Fibroblast of peridontal ligament (primary cell): Measurements from ENCODE around the gene FOXN1.

Experiments
- DNase-seq: peaks from one replicate; pipeline ENCODE4 v3.0.0-alpha.2; 2010; ENCODE audit errors: extremely low read depth

Gene FOXN1

GRCh38 chr17:28478712-28479615 is 27.2 kb upstream of the FOXN1 start:
- DNase-seq = peak; percentile 32

GRCh38 chr17:28480278-28480677 is 25.9 kb upstream of the FOXN1 start:
- no peak for DNase-seq

DNA sequence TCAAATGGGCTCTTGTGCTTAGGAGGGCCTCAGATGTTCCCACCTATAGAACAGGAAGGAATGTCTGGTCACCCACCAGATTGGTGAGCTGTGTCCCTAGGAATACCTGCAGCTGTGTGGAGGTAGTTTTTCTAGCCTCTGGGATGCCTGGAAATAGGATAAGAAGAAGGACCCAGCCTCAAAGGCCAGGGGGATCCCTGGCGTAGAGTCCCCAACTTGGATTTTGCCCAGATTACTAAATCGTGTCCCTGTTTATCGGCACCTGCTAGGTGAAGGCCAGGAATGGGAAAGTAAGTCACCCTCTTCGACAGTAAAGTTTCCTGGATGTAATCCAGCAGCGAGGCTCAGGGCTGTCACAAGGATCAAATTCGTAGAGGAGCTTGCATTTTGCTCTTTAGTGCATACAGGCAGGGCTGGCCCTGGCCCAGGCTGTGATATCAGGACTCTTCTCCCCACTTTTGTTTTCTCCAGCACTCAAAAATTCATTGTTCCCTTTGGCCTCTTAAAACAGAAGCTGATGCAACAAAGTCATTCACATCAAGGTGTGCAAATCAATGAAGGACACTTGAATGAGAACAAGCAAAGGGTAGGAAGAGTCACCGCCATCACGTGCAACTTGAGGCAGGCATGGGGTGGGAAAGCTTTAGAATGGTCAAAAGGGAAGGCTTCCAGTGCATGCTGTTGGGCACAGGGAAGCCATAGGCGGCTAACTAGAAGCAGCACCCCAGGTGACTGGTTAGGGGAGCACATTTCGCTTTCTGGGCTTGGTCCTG is 25.2 kb upstream of the FOXN1 start:
- no peak for DNase-seq

- no peak for DNase-seq
These were observed 23.5 kb upstream of the FOXN1 start for GRCh38 chr17:28482551-28483199.

DNA sequence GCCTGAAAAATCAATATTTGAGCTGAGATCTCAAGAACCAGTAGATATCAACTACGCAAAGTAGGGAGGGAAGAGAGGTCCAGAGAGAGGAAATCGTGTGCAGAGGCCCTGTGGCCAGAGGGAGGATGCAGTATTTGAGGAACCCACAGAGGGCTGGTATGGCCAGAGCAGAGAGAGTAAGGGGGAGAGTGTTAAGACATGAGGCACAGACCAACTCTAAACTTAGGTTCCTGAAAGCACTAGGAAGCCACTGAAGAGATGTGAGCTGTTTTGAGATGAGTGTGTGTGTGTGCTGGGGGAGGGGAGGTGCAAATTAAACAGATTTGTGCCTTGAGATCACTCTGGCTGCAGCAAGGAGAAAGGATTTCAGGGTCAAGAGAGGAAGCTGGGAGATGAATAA is 21.9 kb upstream of the FOXN1 start:
- DNase-seq = no peak

GRCh38 chr17:28485049-28485448 is 21.1 kb upstream of the FOXN1 start:
- no peak for DNase-seq

- DNase-seq = no peak
These were observed 18.1 kb upstream of the FOXN1 start for GRCh38 chr17:28487881-28488532.

DNA sequence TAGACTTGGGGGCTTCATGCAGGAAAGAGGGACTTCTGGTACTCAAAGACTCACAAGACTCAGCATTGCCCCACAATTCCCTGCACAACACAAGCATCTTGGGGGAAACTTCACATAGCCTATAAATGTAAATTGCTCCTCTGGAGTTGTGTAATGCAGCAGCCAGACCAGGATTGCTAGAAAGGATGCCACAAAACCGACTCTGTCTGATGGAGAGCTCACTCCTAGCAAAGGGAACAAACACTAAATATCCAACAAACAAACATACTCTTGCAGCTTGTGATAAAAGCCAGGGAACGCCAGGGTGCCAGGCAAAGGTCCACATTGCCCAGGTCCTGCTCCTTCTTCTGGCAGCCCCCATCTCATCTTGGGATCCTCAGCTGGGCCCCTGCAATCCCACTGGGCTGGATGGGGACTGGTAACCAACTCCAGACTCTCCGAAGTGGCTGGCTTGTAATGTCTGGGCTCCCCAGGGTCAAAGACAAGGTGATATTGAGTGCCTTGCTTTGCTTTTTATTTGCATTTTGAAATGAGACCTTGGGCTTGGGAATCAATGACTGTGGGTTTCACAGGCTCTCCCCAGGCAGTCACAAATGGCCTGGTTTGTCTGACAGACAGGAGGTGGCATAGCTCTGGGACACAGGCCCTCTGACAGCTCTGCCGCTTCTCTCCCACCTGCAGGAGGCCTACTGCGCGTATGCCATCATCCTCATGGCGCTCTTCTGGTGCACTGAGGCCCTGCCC is 17.4 kb upstream of the FOXN1 start:
- no peak for DNase-seq

GRCh38 chr17:28491286-28491685 is 14.9 kb upstream of the FOXN1 start:
- DNase-seq = no peak

- DNase-seq = no peak
These were observed 14.3 kb upstream of the FOXN1 start for GRCh38 chr17:28491860-28492259.

- peak; percentile 17 for DNase-seq
These were observed 13.5 kb upstream of the FOXN1 start for GRCh38 chr17:28492352-28493310.

GRCh38 chr17:28493460-28493859 is 12.7 kb upstream of the FOXN1 start:
- DNase-seq = peak; percentile 7

- DNase-seq = peak; percentile 56
These were observed 11.5 kb upstream of the FOXN1 start for GRCh38 chr17:28494445-28495188.

DNA sequence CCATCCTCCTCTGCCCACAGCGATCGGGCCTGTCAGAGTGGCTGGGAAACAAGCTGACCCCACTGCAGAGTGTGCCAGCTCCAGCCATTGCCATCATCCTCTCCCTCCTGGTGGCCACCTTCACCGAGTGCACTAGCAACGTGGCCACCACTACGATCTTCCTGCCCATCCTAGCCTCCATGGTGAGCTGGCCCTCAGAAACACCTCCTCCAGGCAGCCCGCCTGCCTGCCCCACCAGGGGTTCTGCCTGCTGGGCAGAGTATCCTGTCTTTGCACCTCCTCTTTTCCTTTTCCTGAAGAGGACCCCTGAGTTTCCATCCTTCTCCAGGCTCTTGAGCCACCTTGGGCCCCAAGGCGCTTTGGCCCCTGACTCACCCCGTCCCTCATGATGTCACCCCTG is 10.5 kb upstream of the FOXN1 start:
- DNase-seq = no peak

- no peak for DNase-seq
These were observed 8.2 kb upstream of the FOXN1 start for GRCh38 chr17:28497931-28498330.

DNA sequence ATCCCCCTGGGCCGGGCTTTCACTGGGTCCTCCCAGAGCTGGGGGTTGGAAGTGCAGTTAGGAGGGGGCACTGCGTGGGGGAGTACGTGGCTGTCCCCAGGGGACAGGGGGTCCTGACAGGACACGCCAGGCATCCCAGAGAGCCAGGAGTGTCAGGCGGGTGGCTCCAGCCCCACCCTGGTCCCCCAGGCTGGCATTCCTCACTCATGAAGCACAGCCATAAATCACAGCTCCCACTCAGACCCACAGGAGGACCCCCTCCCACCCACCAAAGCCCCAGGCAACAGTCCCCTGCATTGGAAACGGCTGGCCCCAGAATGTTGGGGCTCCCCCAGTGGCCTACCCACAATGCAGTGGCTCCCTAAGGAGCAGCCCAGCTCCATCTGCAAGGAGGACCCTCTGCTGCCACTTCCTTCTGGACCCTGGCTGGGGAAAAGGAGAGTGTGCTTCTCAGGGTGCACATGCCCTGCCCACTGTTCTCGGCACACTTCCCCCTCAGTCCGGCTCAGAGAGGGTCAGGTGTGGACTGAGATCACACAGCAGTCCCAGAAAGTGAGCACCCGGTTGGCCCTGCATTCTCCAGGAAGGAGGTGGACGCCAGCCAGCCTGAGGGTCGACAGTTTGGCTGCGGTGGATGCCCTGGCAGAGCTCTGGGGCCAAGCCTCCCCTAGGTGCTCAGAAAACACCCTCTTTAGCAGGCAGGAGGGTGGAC is 7.3 kb upstream of the FOXN1 start:
- no peak for DNase-seq

DNA sequence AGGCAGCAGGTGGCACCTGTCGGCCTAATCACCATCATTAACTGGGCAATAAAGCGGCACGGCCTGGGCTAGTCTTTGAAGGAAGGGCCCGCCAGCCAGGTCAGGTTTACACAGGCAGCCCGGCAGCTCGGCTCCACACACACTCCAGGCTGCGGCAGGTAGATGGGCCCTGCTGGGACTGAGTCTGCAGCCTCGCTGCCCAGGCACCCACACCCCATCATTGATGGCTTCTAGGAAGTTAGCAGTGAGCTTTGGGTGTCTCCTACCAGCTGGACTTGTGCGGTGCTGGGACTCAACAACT is 6.8 kb upstream of the FOXN1 start:
- no peak for DNase-seq

DNA sequence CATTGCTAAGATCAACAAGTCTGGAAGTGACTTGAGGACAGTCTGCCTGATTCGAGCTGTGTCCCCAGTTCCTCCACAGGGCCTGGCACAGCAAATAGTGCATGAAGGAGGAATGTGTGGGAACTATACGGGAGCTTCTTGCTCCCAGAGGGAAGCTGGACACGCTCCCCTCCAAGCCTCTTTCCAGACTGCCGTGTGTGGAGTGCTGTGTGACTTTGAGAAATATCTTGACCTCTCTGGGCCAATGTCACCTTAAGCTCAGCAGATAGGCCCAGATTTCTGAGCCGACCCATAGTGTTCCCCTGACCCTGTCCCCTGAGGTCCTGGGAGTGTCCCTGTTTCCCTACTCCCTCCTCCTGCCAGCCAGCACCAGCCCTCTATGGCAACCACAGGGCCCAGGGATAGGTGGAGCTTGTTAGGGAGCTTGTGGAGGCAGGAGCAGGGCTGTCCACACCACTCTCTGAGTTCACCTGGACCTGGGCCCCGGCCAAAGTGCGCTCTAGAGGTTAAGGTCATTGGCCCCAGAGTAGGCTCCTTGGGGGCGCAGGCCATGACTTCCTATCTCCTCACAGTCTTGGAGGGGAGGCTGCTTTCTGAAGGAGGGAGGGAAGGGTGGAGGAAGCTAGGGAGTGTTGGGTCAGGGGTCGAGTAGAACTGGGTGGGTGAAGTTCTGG is 6.3 kb upstream of the FOXN1 start:
- no peak for DNase-seq
